Measurements from ENCODE around the gene PSMD14.

- no peak for TF ChIP-seq POLR2A (IDR thresholded peaks at IDR 0.05; ENCODE audit: extremely low read depth, insufficient read length)
- TF ChIP-seq, protein P1, sequence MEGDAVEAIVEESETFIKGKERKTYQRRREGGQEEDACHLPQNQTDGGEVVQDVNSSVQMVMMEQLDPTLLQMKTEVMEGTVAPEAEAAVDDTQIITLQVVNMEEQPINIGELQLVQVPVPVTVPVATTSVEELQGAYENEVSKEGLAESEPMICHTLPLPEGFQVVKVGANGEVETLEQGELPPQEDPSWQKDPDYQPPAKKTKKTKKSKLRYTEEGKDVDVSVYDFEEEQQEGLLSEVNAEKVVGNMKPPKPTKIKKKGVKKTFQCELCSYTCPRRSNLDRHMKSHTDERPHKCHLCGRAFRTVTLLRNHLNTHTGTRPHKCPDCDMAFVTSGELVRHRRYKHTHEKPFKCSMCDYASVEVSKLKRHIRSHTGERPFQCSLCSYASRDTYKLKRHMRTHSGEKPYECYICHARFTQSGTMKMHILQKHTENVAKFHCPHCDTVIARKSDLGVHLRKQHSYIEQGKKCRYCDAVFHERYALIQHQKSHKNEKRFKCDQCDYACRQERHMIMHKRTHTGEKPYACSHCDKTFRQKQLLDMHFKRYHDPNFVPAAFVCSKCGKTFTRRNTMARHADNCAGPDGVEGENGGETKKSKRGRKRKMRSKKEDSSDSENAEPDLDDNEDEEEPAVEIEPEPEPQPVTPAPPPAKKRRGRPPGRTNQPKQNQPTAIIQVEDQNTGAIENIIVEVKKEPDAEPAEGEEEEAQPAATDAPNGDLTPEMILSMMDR (IDR thresholded peaks at IDR 0.05; ENCODE audit: low read depth, low read length), result no peak
- TF ChIP-seq MAX (IDR thresholded peaks at IDR 0.05; ENCODE audit: low read depth, low read length), result no peak
These were observed 46.9 kb downstream of the PSMD14 start for GRCh38 chr2:161355106-161355505.
